Neural cell (in vitro differentiated cells): ENCODE results near the gene COL25A1. TPM values are rescaled to one million over a fixed set of nuclear protein-coding genes. Genes with fewer than 3 reads are reported as not detected.
"Not testable (repeated sequence)": the region's sequence is repeated elsewhere in the genome, so short reads cannot be mapped to it uniquely, and the experiment has no call there.

Experiments used
- H2AFZ ChIP-seq: fragments of 200-600, 300-800 bp; sonication (generic), shearing (Covaris generic); 2 replicates; pipeline ENCODE4 v1.6.0; 2014; ENCODE audit warnings: low read depth, mild to moderate bottlenecking, antibody characterized with exemption, low read length, moderate library complexity
- H3F3A ChIP-seq: fragments of 200-600 bp; shearing (Covaris generic); 2 replicates; pipeline ENCODE4 v1.6.1; 2016; ENCODE audit warnings: mild to moderate bottlenecking, moderate library complexity, mixed read lengths, antibody characterized with exemption, low read length; ENCODE audit not compliant: insufficient read depth, poor library complexity, severe bottlenecking
- H3K27ac ChIP-seq: fragments of 200-600, 300-800 bp; sonication (generic), shearing (Covaris generic); 2 replicates; pipeline ENCODE4 v1.5.1; 2014; ENCODE audit warnings: mild to moderate bottlenecking, low read length, moderate library complexity
- H3K27me3 ChIP-seq: fragments of 300-800, 200-600 bp; sonication (generic), shearing (Covaris generic); 2 replicates; pipeline ENCODE4 v1.6.0; 2014; ENCODE audit warnings: mild to moderate bottlenecking, low read depth, low read length, moderate library complexity; ENCODE audit not compliant: insufficient read depth
- H3K36me3 ChIP-seq: fragments of 300-800, 200-600 bp; sonication (generic), shearing (Covaris generic); 2 replicates; pipeline ENCODE4 v1.5.1; 2014; ENCODE audit warnings: mild to moderate bottlenecking, antibody characterized with exemption, low read length, moderate library complexity; ENCODE audit not compliant: insufficient read depth
- H3K4me2 ChIP-seq: fragments of 300-800, 200-600 bp; sonication (generic), shearing (Covaris generic); 2 replicates; pipeline ENCODE4 v1.6.0; 2014; ENCODE audit warnings: mild to moderate bottlenecking, low read length
- H3K4me3 ChIP-seq: fragments of 300-800, 200-600 bp; sonication (generic), shearing (Covaris generic); 2 replicates; pipeline ENCODE4 v1.5.1; 2014; ENCODE audit warnings: mild to moderate bottlenecking, low read length, moderate library complexity
- H3K79me2 ChIP-seq: fragments of 200-600 bp; shearing (Covaris generic); replicated peaks from 2 replicates; pipeline ENCODE4 v1.6.0; 2014; ENCODE audit warnings: mild to moderate bottlenecking, low read length, moderate library complexity; ENCODE audit not compliant: insufficient read depth
- H3K9ac ChIP-seq: fragments of 300-800, 200-600 bp; sonication (generic), shearing (Covaris generic); 2 replicates; pipeline ENCODE4 v1.6.1; 2016; ENCODE audit warnings: mild to moderate bottlenecking, low read length, mixed read lengths
- H3K9me2 ChIP-seq: fragments of 200-600 bp; shearing (Covaris generic); 2 replicates; pipeline ENCODE4 v1.6.1; 2016; ENCODE audit warnings: mild to moderate bottlenecking, low read length, mixed read lengths; ENCODE audit not compliant: insufficient read depth
- H3K9me3 ChIP-seq: fragments of 200-600, 300-800 bp; sonication (generic), shearing (Covaris generic); 2 replicates; pipeline ENCODE4 v1.6.1; 2016; ENCODE audit warnings: mild to moderate bottlenecking, mixed run types, low read length, moderate library complexity, mixed read lengths
- H4K20me1 ChIP-seq: fragments of 200-600 bp; shearing (Covaris generic); 2 replicates; pipeline ENCODE4 v1.6.1; 2016; ENCODE audit warnings: mild to moderate bottlenecking, mixed run types; ENCODE audit not compliant: insufficient read depth
- CTCF ChIP-seq: fragments of 450-650 bp; IDR thresholded peaks from 2 replicates; pipeline ENCODE4 v1.5.1; 2014; ENCODE audit warnings: antibody characterized with exemption, mild to moderate bottlenecking, moderate library complexity; ENCODE audit not compliant: poor library complexity, severe bottlenecking
- EP300 ChIP-seq: fragments of 450-650 bp; conservative IDR thresholded peaks from 2 replicates; pipeline ENCODE4 v1.6.1; 2014; ENCODE audit warnings: antibody characterized with exemption, mild to moderate bottlenecking, moderate library complexity; ENCODE audit not compliant: poor library complexity, severe bottlenecking
- EZH2 ChIP-seq: fragments of 200-600, 300-800 bp; shearing (Covaris generic), sonication (generic); IDR thresholded peaks from 2 replicates; pipeline ENCODE4 v1.6.1; 2014; ENCODE audit warnings: antibody characterized with exemption, low read length, borderline replicate concordance, mild to moderate bottlenecking; ENCODE audit not compliant: insufficient read depth, poor library complexity, severe bottlenecking
- MXI1 ChIP-seq: fragments of 450-650 bp; conservative IDR thresholded peaks from 2 replicates; pipeline ENCODE4 v1.6.1; 2014; ENCODE audit warnings: antibody characterized with exemption, mild to moderate bottlenecking; ENCODE audit not compliant: poor library complexity, severe bottlenecking
- POLR2AphosphoS5 ChIP-seq: IDR thresholded peaks from 2 replicates; pipeline ENCODE4 v1.6.1; 2012
- RAD21 ChIP-seq: fragments of 450-650 bp; conservative IDR thresholded peaks from 2 replicates; pipeline ENCODE4 v1.6.1; 2014; ENCODE audit warnings: antibody characterized with exemption, mild to moderate bottlenecking, moderate library complexity
- REST ChIP-seq: IDR thresholded peaks from 2 replicates; pipeline ENCODE4 v1.6.1; 2012; ENCODE audit warnings: borderline replicate concordance
- SMC3 ChIP-seq: fragments of 450-650 bp; conservative IDR thresholded peaks from 2 replicates; pipeline ENCODE4 v1.6.1; 2014; ENCODE audit warnings: antibody characterized with exemption, mild to moderate bottlenecking, moderate library complexity; ENCODE audit not compliant: poor library complexity
- TAF1 ChIP-seq: IDR thresholded peaks from 2 replicates; pipeline ENCODE4 v1.6.1; 2012; ENCODE audit warnings: low read depth
- polyA plus RNA-seq: library from polyadenylated mRNA; depleted of rRNA; stranded (reverse); fragments of >200 nt; gene quantifications from 2 replicates; pipeline ENCODE4 v1.2.3, GENCODE V29; 2014

COL25A1 gene
- polyA plus RNA-seq, 1 donor from 2014 or later: 32.3 TPM

GRCh38 chr4:108991551-108992328 is 310.7 kb downstream of the COL25A1 start:
- Histone ChIP-seq H3K79me2 (no peaks in the 10 kb centered on the region), H2AFZ (no peak overlapping the region), H3K4me2 (no peak overlapping the region), H4K20me1 (no peaks in the 10 kb centered on the region), H3K27ac (no peak overlapping the region), H3K36me3 (no peaks in the 10 kb centered on the region), H3K4me3 (no peak overlapping the region), H3F3A (no peaks in the 10 kb centered on the region), H3K9me2 (no peaks in the 10 kb centered on the region), H3K9ac (no peak overlapping the region), H3K9me3 (no peaks in the 10 kb centered on the region), H3K27me3 (no peaks in the 10 kb centered on the region)
- TF ChIP-seq TAF1: no peak
- no peak for TF ChIP-seq EP300
- no peak for TF ChIP-seq SMC3
- TF ChIP-seq POLR2AphosphoS5: no peak
- no peak for TF ChIP-seq EZH2
- TF ChIP-seq RAD21: no peak
- no peak for TF ChIP-seq MXI1
- TF ChIP-seq REST: no peak
- no peak for TF ChIP-seq CTCF

- no peaks in the 10 kb centered on the region for H4K20me1 ChIP-seq
- no peaks in the 10 kb centered on the region for H3K27me3 ChIP-seq
- H3K9ac ChIP-seq: no peak overlapping the region
- H3F3A ChIP-seq: no peaks in the 10 kb centered on the region
- H3K4me3 ChIP-seq: no peak overlapping the region
- no peak for TF ChIP-seq MXI1
- no peak for TF ChIP-seq CTCF
- no peak for TF ChIP-seq RAD21
- no peak for TF ChIP-seq SMC3
- TF ChIP-seq TAF1: no peak
- no peak for TF ChIP-seq EZH2
- TF ChIP-seq POLR2AphosphoS5: no peak
- no peak for TF ChIP-seq REST
- no peak for TF ChIP-seq EP300
- no peaks in the 10 kb centered on the region for H3K9me2 ChIP-seq
- H3K36me3 ChIP-seq: no peaks in the 10 kb centered on the region
- no peak overlapping the region for H3K4me2 ChIP-seq
- H3K27ac ChIP-seq: no peak overlapping the region
- no peak overlapping the region for H2AFZ ChIP-seq
- no peaks in the 10 kb centered on the region for H3K79me2 ChIP-seq
- H3K9me3 ChIP-seq: no peaks in the 10 kb centered on the region
These were observed 313.8 kb downstream of the COL25A1 start for GRCh38 chr4:108988464-108989195.

GRCh38 chr4:108984495-108984894 is 318.0 kb downstream of the COL25A1 start:
- H3F3A ChIP-seq, H3K36me3 ChIP-seq, H3K79me2 ChIP-seq, H3K9me3 ChIP-seq, H3K27ac ChIP-seq, H2AFZ ChIP-seq, H4K20me1 ChIP-seq, H3K27me3 ChIP-seq, H3K9ac ChIP-seq, H3K4me2 ChIP-seq, H3K4me3 ChIP-seq, H3K9me2 ChIP-seq: not testable (repeated sequence)
